Osteoblast (primary cell): ENCODE measurements around the gene OAS3. TPM values are rescaled to one million over a fixed set of nuclear protein-coding genes. Genes with fewer than 3 reads are reported as not detected.
"Not testable (repeated sequence)": the region's sequence is repeated elsewhere in the genome, so short reads cannot be mapped to it uniquely, and the experiment has no call there.

Source experiments
- DNase-seq: peaks from one replicate; pipeline ENCODE4 v3.0.0; 2011; ENCODE audit warnings: low spot score, mixed read lengths; ENCODE audit not compliant: insufficient read length; ENCODE audit errors: missing footprints
- H2AFZ ChIP-seq: 2 replicates; pipeline ENCODE4 v1.6.0; 2011; ENCODE audit warnings: mild to moderate bottlenecking, low read length
- H3K27ac ChIP-seq: 2 replicates; pipeline ENCODE4 v1.5.1; 2011; ENCODE audit warnings: mild to moderate bottlenecking, low read depth, low read length, moderate library complexity
- H3K27me3 ChIP-seq: 2 replicates; pipeline ENCODE4 v1.6.0; 2012; ENCODE audit warnings: mild to moderate bottlenecking, control low read depth, inconsistent platforms, low read length, moderate library complexity; ENCODE audit not compliant: insufficient read depth
- H3K36me3 ChIP-seq: 2 replicates; pipeline ENCODE4 v1.5.1; 2011; ENCODE audit warnings: mild to moderate bottlenecking, low read length, control low read depth, moderate library complexity; ENCODE audit not compliant: insufficient read depth
- H3K4me1 ChIP-seq: 2 replicates; pipeline ENCODE4 v1.5.1; 2011; ENCODE audit warnings: mild to moderate bottlenecking, low read length, control low read depth, moderate library complexity; ENCODE audit not compliant: insufficient read depth
- H3K4me2 ChIP-seq: 2 replicates; pipeline ENCODE4 v1.6.0; 2011; ENCODE audit warnings: mild to moderate bottlenecking, low read length; ENCODE audit not compliant: insufficient read depth
- H3K4me3 ChIP-seq: fragments of 200-600 bp; sonication (generic); 3 replicates; pipeline ENCODE4 v1.5.1; 2012; ENCODE audit warnings: mild to moderate bottlenecking, low read length, inconsistent platforms; ENCODE audit not compliant: insufficient read depth
- H3K79me2 ChIP-seq: 2 replicates; pipeline ENCODE4 v1.6.0; 2012; ENCODE audit warnings: mild to moderate bottlenecking, low read length, control low read depth, inconsistent platforms; ENCODE audit not compliant: insufficient read depth
- H3K9me3 ChIP-seq: 2 replicates; pipeline ENCODE4 v1.5.1; 2011; ENCODE audit warnings: low read depth, low read length, control low read depth
- H4K20me1 ChIP-seq: 2 replicates; pipeline ENCODE4 v1.6.0; 2012; ENCODE audit warnings: mild to moderate bottlenecking, low read length, control low read depth; ENCODE audit not compliant: insufficient read depth
- CTCF ChIP-seq: IDR thresholded peaks from 2 replicates; pipeline ENCODE4 v1.5.1; 2011; ENCODE audit warnings: mild to moderate bottlenecking, low read depth, low read length, moderate library complexity; ENCODE audit errors: extremely low read depth
- total RNA-seq: library from RNA; depleted of rRNA; stranded (reverse); fragments of >200 nt; gene quantifications from 2 replicates; pipeline ENCODE4 v1.2.3, GENCODE V29; 2012

OAS3 gene
- total RNA-seq, 1 donor = 6.9 TPM

- Histone ChIP-seq H3K36me3 (no peaks in the 10 kb centered on the region), H3K27me3 (no peaks in the 10 kb centered on the region), H3K4me1 (no peaks in the 10 kb centered on the region), H4K20me1 (no peaks in the 10 kb centered on the region), H3K27ac (no peak overlapping the region), H3K79me2 (no peaks in the 10 kb centered on the region), H3K4me3 (no peak overlapping the region), H3K9me3 (no peaks in the 10 kb centered on the region), H2AFZ (no peak overlapping the region), H3K4me2 (no peak overlapping the region)
- DNase-seq = no peak
- TF ChIP-seq CTCF = no peak
Observed at GRCh38 chr12:112947314-112947713, 9.0 kb downstream of the OAS3 start.

- H4K20me1 ChIP-seq = no peaks in the 10 kb centered on the region
- H3K4me3 ChIP-seq = no peak overlapping the region
- no peak for TF ChIP-seq CTCF
- no peaks in the 10 kb centered on the region for H3K27me3 ChIP-seq
- no peaks in the 10 kb centered on the region for H3K4me1 ChIP-seq
- DNase-seq = no peak
- no peak overlapping the region for H3K27ac ChIP-seq
- H3K36me3 ChIP-seq = no peaks in the 10 kb centered on the region
- H3K4me2 ChIP-seq = no peak overlapping the region
- no peaks in the 10 kb centered on the region for H3K9me3 ChIP-seq
- no peak overlapping the region for H2AFZ ChIP-seq
- H3K79me2 ChIP-seq = no peaks in the 10 kb centered on the region
Observed at GRCh38 chr12:112947761-112948160, 9.5 kb downstream of the OAS3 start.

- Histone ChIP-seq H3K4me1 (no peaks in the 10 kb centered on the region), H3K79me2 (no peaks in the 10 kb centered on the region), H2AFZ (no peak overlapping the region), H4K20me1 (no peaks in the 10 kb centered on the region), H3K27me3 (no peaks in the 10 kb centered on the region), H3K27ac (no peak overlapping the region), H3K4me2 (no peak overlapping the region), H3K36me3 (no peaks in the 10 kb centered on the region), H3K4me3 (no peak overlapping the region), H3K9me3 (no peaks in the 10 kb centered on the region)
- DNase-seq = no peak
- no peak for TF ChIP-seq CTCF
Observed at GRCh38 chr12:112948806-112949205, 10.5 kb downstream of the OAS3 start.

GRCh38 chr12:112950701-112951100 is 12.4 kb downstream of the OAS3 start:
- no peaks in the 10 kb centered on the region for H3K4me1 ChIP-seq
- no peaks in the 10 kb centered on the region for H3K36me3 ChIP-seq
- no peak for TF ChIP-seq CTCF
- no peak overlapping the region for H2AFZ ChIP-seq
- DNase-seq = no peak
- no peaks in the 10 kb centered on the region for H3K79me2 ChIP-seq
- H3K27ac ChIP-seq = no peak overlapping the region
- H3K4me2 ChIP-seq = no peak overlapping the region
- no peaks in the 10 kb centered on the region for H4K20me1 ChIP-seq
- H3K4me3 ChIP-seq = no peak overlapping the region
- H3K9me3 ChIP-seq = no peaks in the 10 kb centered on the region
- H3K27me3 ChIP-seq = no peaks in the 10 kb centered on the region

- H3K36me3 ChIP-seq, H3K9me3 ChIP-seq, DNase-seq, H3K27me3 ChIP-seq, H2AFZ ChIP-seq, H3K27ac ChIP-seq, H3K4me1 ChIP-seq, H3K4me2 ChIP-seq, H4K20me1 ChIP-seq, H3K79me2 ChIP-seq, H3K4me3 ChIP-seq: not testable (repeated sequence)
Observed at GRCh38 chr12:112957125-112957524, 18.9 kb downstream of the OAS3 start.
